SKM-1 treated with dmso at 0.1 percent for 144 hours (cell line): Measurements from ENCODE around the gene PLA2G2F.

ENCODE experiments used
- DNase-seq: peaks from one replicate; lab custom pipeline; 2025; ENCODE audit not compliant: unreplicated experiment; lab: John Stamatoyannopoulos, UW

PLA2G2F gene

GRCh38 chr1:20188455-20188817 lies 49.3 kb downstream of the PLA2G2F start:
- DNase-seq, result no peak

- DNase-seq, result no peak
Measured at GRCh38 chr1:20189664-20190063, 50.5 kb downstream of the PLA2G2F start.

DNA sequence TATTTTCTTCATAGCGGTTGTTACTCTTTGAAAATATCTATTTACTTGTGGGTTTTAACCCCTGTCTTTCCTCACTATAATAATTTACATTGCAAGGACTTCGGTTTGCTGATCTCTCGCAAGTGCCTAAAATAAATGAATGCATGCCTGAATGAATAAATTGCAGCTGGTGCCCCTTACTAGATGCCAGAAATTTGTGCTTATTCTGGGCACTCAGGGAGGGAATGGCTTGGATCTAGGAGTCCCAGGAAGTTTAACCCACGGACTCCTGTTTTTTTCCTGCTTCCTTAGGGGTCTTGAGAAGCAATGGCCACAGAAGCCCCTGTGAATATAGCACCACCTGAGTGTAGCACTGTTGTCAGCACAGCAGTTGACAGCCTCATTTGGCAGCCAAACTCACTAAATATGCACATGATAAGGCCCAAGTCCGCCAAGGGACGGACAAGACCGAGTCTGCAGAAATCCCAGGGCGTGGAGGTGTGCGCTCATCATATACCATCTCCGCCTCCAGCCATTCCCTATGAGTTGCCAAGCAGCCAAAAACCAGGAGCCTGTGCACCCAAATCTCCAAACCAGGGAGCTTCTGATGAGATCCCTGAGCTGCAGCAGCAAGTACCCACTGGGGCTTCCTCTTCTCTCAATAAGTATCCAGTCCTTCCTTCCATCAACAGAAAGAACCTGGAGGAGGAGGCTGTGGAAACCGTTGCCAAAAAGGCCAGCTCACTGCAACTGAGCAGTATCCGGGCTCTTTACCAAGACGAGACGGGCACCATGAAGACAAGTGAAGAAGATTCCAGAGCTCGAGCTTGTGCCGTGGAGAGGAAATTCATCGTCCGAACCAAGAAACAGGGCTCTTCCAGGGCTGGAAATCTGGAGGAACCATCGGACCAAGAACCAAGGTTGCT lies 51.4 kb downstream of the PLA2G2F start:
- no peak for DNase-seq

DNA sequence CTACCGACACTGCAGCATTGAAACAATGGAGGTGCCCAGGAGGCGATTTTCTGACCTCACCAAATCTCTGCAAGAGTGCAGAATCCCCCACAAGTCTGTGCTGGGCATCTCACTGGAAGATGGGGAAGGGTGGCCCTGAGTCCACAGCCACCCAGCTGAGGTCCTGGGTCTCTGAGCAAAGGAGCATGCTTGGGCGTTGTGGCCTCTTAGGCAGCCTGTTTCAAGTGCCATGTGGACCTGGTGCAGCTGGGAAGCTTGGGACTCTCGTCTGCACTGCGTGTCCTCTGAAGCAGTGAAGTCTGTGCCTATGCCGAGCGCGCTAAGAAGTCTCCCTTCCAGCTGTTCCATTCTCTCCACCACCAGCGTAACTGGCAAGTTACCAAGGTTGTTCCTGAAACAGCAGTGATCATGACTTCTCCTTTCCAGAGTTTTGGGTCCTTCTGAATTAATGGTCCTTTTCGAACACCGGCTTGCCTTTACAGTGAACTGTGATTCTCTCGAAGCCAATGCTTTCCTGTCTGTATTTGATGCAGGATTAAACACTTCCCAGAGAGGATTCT lies 52.2 kb downstream of the PLA2G2F start:
- no peak for DNase-seq

DNA sequence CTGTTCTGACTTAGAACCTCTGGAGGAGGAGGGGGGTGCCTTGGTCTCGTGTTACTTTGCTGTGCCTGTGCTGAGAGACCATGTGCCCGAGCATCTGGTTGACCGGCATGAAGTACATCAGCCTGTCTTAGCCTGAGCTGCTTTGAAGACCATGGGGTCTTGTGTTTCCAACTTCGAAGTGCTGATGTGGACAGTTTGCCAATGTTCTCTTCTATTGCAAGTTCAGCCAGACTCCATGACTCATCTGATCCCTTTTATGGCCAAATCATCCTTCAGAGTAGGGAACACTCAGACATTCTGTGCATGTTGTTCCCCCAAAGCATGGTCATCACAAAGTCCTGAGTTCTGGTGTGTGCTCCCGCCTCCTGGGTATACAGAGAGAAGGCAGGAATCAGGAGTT lies 53.2 kb downstream of the PLA2G2F start:
- no peak for DNase-seq

- DNase-seq, result no peak
Measured at GRCh38 chr1:20192871-20193411, 53.8 kb downstream of the PLA2G2F start.

GRCh38 chr1:20194224-20194623 lies 55.1 kb downstream of the PLA2G2F start:
- DNase-seq, result no peak

GRCh38 chr1:20194757-20195461 lies 55.8 kb downstream of the PLA2G2F start:
- DNase-seq, result peak; percentile 41

DNA sequence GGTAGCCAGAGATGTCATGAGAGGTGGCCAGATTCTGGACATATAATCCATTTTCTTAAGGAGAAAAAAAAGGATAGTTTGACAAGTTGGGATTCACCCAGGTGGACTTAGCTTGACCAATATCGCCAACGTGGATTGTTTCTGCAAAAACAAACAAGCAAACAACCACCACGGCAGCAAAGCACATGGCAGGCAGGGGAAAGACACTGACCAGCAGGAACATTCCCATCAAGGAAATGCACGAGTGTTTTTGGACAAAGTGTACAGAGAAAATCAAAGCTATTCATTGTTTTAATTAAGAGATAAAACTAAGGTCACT lies 56.3 kb downstream of the PLA2G2F start:
- DNase-seq, result no peak

GRCh38 chr1:20197329-20197791 lies 58.2 kb downstream of the PLA2G2F start:
- no peak for DNase-seq

GRCh38 chr1:20198296-20198695 lies 59.2 kb downstream of the PLA2G2F start:
- no peak for DNase-seq

DNA sequence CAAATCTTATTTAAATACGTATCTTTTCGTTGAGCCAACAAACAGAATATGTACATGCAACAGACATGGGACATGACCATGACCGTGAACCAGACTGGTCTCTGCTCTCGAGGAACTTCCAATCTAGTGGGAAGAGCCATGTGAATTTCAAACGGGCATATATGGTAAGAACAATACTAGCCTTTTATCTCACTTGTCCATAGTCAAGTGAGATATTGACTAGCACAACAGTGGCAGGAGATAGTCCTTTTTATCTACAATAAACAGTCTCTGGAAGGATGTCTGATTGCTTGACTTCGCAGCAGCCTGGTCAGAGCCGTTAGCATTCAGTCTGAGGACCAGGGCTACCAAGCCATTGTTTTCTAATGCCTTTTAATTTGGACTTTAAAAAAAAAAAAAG lies 59.8 kb downstream of the PLA2G2F start:
- DNase-seq, result no peak

- DNase-seq, result no peak
Measured at GRCh38 chr1:20199403-20199802, 60.3 kb downstream of the PLA2G2F start.

- DNase-seq, result no peak
Measured at GRCh38 chr1:20199840-20200239, 60.7 kb downstream of the PLA2G2F start.
